ENCODE data around the gene BSND.

The BSND gene

DNA sequence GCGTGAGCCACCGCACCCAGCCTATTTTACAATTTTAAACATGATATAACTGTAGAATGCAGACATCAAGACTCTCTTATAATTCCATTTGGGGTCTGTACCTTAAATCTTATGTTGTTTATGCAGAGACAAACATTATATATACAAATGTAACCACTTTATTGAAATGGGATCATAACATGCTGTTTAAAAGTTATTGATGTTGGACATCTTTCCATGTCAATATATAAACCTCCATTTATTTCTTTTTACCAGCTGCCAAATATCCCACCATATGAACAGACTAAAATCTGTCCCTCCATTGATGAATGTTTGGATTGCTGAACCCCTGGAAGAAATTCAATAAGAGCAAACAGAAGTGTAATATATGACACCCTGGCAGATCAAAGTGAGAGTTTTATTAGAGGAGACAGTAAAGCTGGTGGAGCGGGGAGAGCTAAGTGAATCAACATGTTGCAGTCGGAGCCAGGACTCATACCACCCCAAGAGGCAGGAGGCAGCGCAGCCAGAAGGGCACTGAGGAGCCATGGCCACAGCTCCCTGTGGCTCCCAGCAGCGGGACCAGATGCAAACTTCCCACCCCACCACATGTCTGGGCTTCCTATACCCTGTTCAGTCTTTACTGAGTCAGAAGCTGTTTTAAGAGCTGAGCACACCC lies 35.9 kb downstream of the BSND start:
- Histone ChIP-seq H3K27ac (ENCODE audit: low read length) (no peak overlapping the region), H3K4me3 (ENCODE audit: low read length) (no peak overlapping the region), H3K9me3 (ENCODE audit: insufficient read depth, low read depth, low read length) (no peaks in the 10 kb centered on the region), H3K27me3 (ENCODE audit: insufficient read depth, low read length) (peaks cover 28% of the 10 kb centered on the region), H3K9ac (ENCODE audit: low read depth, low read length) (no peak overlapping the region), H3K4me1 (ENCODE audit: insufficient read depth, low read length) (peaks cover 7% of the 10 kb centered on the region), H3K36me3 (ENCODE audit: insufficient read depth, low read depth, low read length) (no peaks in the 10 kb centered on the region)

- Histone ChIP-seq H3K36me3 (ENCODE audit: insufficient read depth, low read depth, low read length) (no peaks in the 10 kb centered on the region), H3K27ac (ENCODE audit: low read length) (no peak overlapping the region), H3K4me3 (ENCODE audit: low read length) (no peak overlapping the region), H3K4me1 (ENCODE audit: insufficient read depth, low read length) (peaks cover 7% of the 10 kb centered on the region), H3K27me3 (ENCODE audit: insufficient read depth, low read length) (peaks cover 41% of the 10 kb centered on the region), H3K9ac (ENCODE audit: low read depth, low read length) (no peak overlapping the region), H3K9me3 (ENCODE audit: insufficient read depth, low read depth, low read length) (no peaks in the 10 kb centered on the region)
Observed at GRCh38 chr1:55035904-55036303, 37.2 kb downstream of the BSND start.

GRCh38 chr1:55037733-55038551 lies 39.2 kb downstream of the BSND start:
- H3K4me1 ChIP-seq (ENCODE audit: insufficient read depth, low read length) = peaks cover 7% of the 10 kb centered on the region
- H3K9ac ChIP-seq (ENCODE audit: low read depth, low read length) = no peak overlapping the region
- no peaks in the 10 kb centered on the region for H3K36me3 ChIP-seq (ENCODE audit: insufficient read depth, low read depth, low read length)
- H3K4me3 ChIP-seq (ENCODE audit: low read length) = no peak overlapping the region
- H3K27me3 ChIP-seq (ENCODE audit: insufficient read depth, low read length) = peaks cover 50% of the 10 kb centered on the region
- no peaks in the 10 kb centered on the region for H3K9me3 ChIP-seq (ENCODE audit: insufficient read depth, low read depth, low read length)
- H3K27ac ChIP-seq (ENCODE audit: low read length) = no peak overlapping the region

- H3K4me1 ChIP-seq (ENCODE audit: insufficient read depth, low read length) = peaks cover 7% of the 10 kb centered on the region
- peaks cover 50% of the 10 kb centered on the region for H3K27me3 ChIP-seq (ENCODE audit: insufficient read depth, low read length)
- H3K27ac ChIP-seq (ENCODE audit: low read length) = no peak overlapping the region
- H3K9me3 ChIP-seq (ENCODE audit: insufficient read depth, low read depth, low read length) = no peaks in the 10 kb centered on the region
- no peaks in the 10 kb centered on the region for H3K36me3 ChIP-seq (ENCODE audit: insufficient read depth, low read depth, low read length)
- no peak overlapping the region for H3K4me3 ChIP-seq (ENCODE audit: low read length)
- H3K9ac ChIP-seq (ENCODE audit: low read depth, low read length) = no peak overlapping the region
Observed at GRCh38 chr1:55038552-55038838, 39.8 kb downstream of the BSND start.

DNA sequence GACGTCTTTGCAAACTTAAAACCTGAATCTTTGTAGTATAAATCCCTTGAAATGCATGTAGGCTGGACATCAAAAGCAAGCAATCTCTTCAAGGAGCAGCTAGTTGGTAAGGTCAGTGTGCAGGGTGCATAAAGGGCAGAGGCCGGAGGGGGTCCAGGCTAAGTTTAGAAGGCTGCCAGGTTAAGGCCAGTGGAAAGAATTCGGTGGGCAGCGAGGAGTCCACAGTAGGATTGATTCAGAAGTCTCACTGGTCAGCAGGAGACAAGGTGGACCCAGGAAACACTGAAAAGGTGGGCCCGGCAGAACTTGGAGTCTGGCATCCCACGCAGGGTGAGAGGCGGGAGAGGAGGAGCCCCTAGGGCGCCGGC lies 40.2 kb downstream of the BSND start:
- Histone ChIP-seq H3K27me3 (ENCODE audit: insufficient read depth, low read length) (peaks cover 50% of the 10 kb centered on the region), H3K4me3 (ENCODE audit: low read length) (peak overlapping the region; percentile 71; the same call in 1 of the 2 replicates), H3K9ac (ENCODE audit: low read depth, low read length) (no peak overlapping the region; the same call in 1 of the 2 replicates)

GRCh38 chr1:55039342-55040082 lies 40.8 kb downstream of the BSND start, which contains the start of gene PCSK9:
Gene PCSK9, plus strand, starts transcription at chr1:55039548. Its CDS starts 290 bp downstream, at chr1:55039838.
- Histone ChIP-seq H3K4me3 (ENCODE audit: low read length) (peak within 1 kb of the TSS; percentile 71; the same call in 1 of the 2 replicates), H3K36me3 (ENCODE audit: insufficient read depth, low read depth, low read length) (peaks cover 1% of the 10 kb centered on the region; the same call in 1 of the 2 replicates), H3K9me3 (ENCODE audit: insufficient read depth, low read depth, low read length) (no peaks in the 10 kb centered on the region), H3K4me1 (ENCODE audit: insufficient read depth, low read length) (peaks cover 7% of the 10 kb centered on the region), H3K27me3 (ENCODE audit: insufficient read depth, low read length) (peaks cover 50% of the 10 kb centered on the region), H3K27ac (ENCODE audit: low read length) (no peak within 1 kb of the TSS), H3K9ac (ENCODE audit: low read depth, low read length) (peak within 1 kb of the TSS; percentile 29; the same call in 1 of the 2 replicates)

More for the DNA sequence above, 40.2 kb downstream of the BSND start:
- H3K4me1 ChIP-seq (ENCODE audit: insufficient read depth, low read length) = peaks cover 7% of the 10 kb centered on the region
- no peaks in the 10 kb centered on the region for H3K36me3 ChIP-seq (ENCODE audit: insufficient read depth, low read depth, low read length)
- H3K27ac ChIP-seq (ENCODE audit: low read length) = no peak overlapping the region
- H3K9me3 ChIP-seq (ENCODE audit: insufficient read depth, low read depth, low read length) = no peaks in the 10 kb centered on the region

DNA sequence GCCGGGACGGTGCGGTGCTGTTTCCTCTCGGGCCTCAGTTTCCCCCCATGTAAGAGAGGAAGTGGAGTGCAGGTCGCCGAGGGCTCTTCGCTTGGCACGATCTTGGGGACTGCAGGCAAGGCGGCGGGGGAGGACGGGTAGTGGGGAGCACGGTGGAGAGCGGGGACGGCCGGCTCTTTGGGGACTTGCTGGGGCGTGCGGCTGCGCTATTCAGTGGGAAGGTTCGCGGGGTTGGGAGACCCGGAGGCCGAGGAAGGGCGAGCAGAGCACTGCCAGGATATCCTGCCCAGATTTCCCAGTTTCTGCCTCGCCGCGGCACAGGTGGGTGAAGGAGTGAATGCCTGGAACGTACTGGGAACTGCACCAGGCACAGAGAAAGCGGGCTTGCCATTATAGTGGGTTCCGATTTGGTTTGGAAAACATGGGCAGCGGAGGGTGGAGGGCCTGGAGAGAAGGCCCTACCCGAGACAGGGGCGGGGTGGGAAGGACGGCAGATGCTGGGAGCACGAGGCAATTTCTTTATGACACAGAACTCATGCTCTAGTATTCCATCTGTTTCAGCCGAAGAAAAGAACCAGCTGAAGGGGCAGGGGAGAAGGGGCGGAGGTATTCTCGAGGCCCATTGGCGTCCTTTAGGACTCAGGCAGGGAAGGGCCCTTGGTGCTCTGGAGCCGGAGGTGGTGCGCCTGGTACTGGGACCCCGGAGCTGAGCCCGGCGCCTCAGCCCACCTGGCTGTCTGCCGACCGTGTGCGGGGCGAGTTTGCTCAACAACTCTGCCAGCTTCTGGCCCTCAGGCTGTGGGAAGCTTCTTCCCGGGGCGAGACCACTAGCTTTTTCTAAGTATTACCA lies 41.6 kb downstream of the BSND start:
- H3K4me1 ChIP-seq (ENCODE audit: insufficient read depth, low read length) = peaks cover 7% of the 10 kb centered on the region
- H3K4me3 ChIP-seq (ENCODE audit: low read length) = peak overlapping the region; percentile 71
- H3K27me3 ChIP-seq (ENCODE audit: insufficient read depth, low read length) = peaks cover 50% of the 10 kb centered on the region
- no peaks in the 10 kb centered on the region for H3K9me3 ChIP-seq (ENCODE audit: insufficient read depth, low read depth, low read length)
- peaks cover 8% of the 10 kb centered on the region; the same call in 1 of the 2 replicates for H3K36me3 ChIP-seq (ENCODE audit: insufficient read depth, low read depth, low read length)
- peak overlapping the region; percentile 29; the same call in 1 of the 2 replicates for H3K9ac ChIP-seq (ENCODE audit: low read depth, low read length)
- no peak overlapping the region for H3K27ac ChIP-seq (ENCODE audit: low read length)

- Histone ChIP-seq H3K4me3 (ENCODE audit: low read length) (peak overlapping the region; percentile 71), H3K9ac (ENCODE audit: low read depth, low read length) (peak overlapping the region; percentile 28; the same call in 1 of the 2 replicates), H3K27me3 (ENCODE audit: insufficient read depth, low read length) (peaks cover 50% of the 10 kb centered on the region), H3K27ac (ENCODE audit: low read length) (no peak overlapping the region), H3K36me3 (ENCODE audit: insufficient read depth, low read depth, low read length) (peaks cover 8% of the 10 kb centered on the region; the same call in 1 of the 2 replicates), H3K4me1 (ENCODE audit: insufficient read depth, low read length) (peaks cover 7% of the 10 kb centered on the region), H3K9me3 (ENCODE audit: insufficient read depth, low read depth, low read length) (no peaks in the 10 kb centered on the region)
Observed at GRCh38 chr1:55040933-55041494, 42.3 kb downstream of the BSND start.

DNA sequence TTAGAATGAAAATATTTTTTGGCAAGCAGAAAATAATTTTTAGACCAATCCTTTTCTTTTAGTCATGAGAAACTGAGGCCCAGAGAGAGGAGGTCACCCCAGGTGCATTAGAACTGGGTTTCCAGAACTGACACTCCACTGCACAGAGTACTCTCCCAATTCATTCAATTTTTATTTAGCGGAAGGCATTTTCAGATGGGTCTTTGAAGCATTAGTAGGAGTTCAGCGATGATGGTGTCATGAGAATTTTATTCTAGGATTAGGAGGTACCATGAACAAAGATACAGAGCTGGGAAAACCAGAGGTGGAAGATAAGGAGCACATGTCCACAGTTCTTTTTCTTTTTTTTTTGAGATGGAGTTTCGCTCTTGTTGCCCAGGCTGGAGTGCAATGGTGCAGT lies 42.9 kb downstream of the BSND start:
- no peak overlapping the region for H3K9ac ChIP-seq (ENCODE audit: low read depth, low read length)
- no peak overlapping the region for H3K27ac ChIP-seq (ENCODE audit: low read length)
- no peak overlapping the region for H3K4me3 ChIP-seq (ENCODE audit: low read length)
- peaks cover 7% of the 10 kb centered on the region for H3K4me1 ChIP-seq (ENCODE audit: insufficient read depth, low read length)
- H3K9me3 ChIP-seq (ENCODE audit: insufficient read depth, low read depth, low read length) = no peaks in the 10 kb centered on the region
- peaks cover 8% of the 10 kb centered on the region; the same call in 1 of the 2 replicates for H3K36me3 ChIP-seq (ENCODE audit: insufficient read depth, low read depth, low read length)
- peaks cover 50% of the 10 kb centered on the region for H3K27me3 ChIP-seq (ENCODE audit: insufficient read depth, low read length)

DNA sequence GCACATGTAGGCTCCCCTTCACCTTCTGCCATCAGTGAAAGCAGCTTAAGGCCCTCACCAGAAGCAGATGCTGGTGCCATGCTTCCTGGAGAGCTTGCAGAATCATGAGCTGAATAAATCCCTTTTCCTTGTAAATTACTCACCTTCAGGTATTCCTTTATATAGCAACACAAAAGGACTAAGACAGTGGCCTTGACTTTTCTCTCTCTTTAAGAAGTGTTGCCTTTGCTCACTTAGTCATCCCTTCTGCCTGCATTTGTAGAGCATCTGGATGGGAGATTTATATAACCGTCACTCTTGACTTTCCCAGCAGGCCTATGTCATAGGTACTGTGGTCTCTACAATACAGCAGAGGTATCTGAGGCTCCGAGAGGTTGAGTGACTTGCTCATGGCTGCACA lies 44.3 kb downstream of the BSND start:
- peaks cover 7% of the 10 kb centered on the region for H3K4me1 ChIP-seq (ENCODE audit: insufficient read depth, low read length)
- no peak overlapping the region for H3K27ac ChIP-seq (ENCODE audit: low read length)
- H3K9me3 ChIP-seq (ENCODE audit: insufficient read depth, low read depth, low read length) = no peaks in the 10 kb centered on the region
- H3K4me3 ChIP-seq (ENCODE audit: low read length) = no peak overlapping the region
- H3K9ac ChIP-seq (ENCODE audit: low read depth, low read length) = no peak overlapping the region
- H3K36me3 ChIP-seq (ENCODE audit: insufficient read depth, low read depth, low read length) = peaks cover 8% of the 10 kb centered on the region; the same call in 1 of the 2 replicates
- peaks cover 38% of the 10 kb centered on the region for H3K27me3 ChIP-seq (ENCODE audit: insufficient read depth, low read length)
